A172 (cell line): ENCODE data around the gene LCORL. TPM values are rescaled to one million over a fixed set of nuclear protein-coding genes. Genes with fewer than 3 reads are reported as not detected.
"Not testable (repeated sequence)": the region's sequence is repeated elsewhere in the genome, so short reads cannot be mapped to it uniquely, and the experiment has no call there.

Experiments used
- DNase-seq: peaks from one replicate; pipeline ENCODE4 v3.0.0-alpha.2; 2015; ENCODE audit warnings: low spot score
- total RNA-seq: library from RNA; depleted of rRNA; stranded (reverse); fragments of >200 nt; shearing (Covaris generic); gene quantifications from 2 replicates; pipeline ENCODE4 v1.2.3, GENCODE V29; 2014; rRNA removed

LCORL gene
- total RNA-seq = 7.4 and 14.4 TPM in 2 replicates

- DNase-seq = peak; percentile 91
Observed at GRCh38 chr4:18021720-18022571, at the start of gene LCORL. TSS of gene LCORL (minus strand) at chr4:18021755. CDS start at chr4:18021751, 4 bp downstream.

GRCh38 chr4:18069810-18070209 is 48.3 kb upstream of the LCORL start:
- DNase-seq = no peak

GRCh38 chr4:18067031-18067430 is 45.5 kb upstream of the LCORL start:
- no peak for DNase-seq

- no peak for DNase-seq
Observed at GRCh38 chr4:18063079-18063478, 41.5 kb upstream of the LCORL start.

- DNase-seq = no peak
Observed at GRCh38 chr4:18057821-18058533, 36.4 kb upstream of the LCORL start.

GRCh38 chr4:18056030-18056429 is 34.5 kb upstream of the LCORL start:
- DNase-seq = no peak

- no peak for DNase-seq
Observed at GRCh38 chr4:18052158-18052557, 30.6 kb upstream of the LCORL start.

GRCh38 chr4:18051281-18051680 is 29.7 kb upstream of the LCORL start:
- peak; percentile 64 for DNase-seq

GRCh38 chr4:18050448-18050847 is 28.9 kb upstream of the LCORL start:
- no peak for DNase-seq

GRCh38 chr4:18049446-18049845 is 27.9 kb upstream of the LCORL start:
- DNase-seq = peak; percentile 13

GRCh38 chr4:18042754-18043153 is 21.2 kb upstream of the LCORL start:
- no peak for DNase-seq

- DNase-seq = no peak
Observed at GRCh38 chr4:18042012-18042411, 20.5 kb upstream of the LCORL start.

- no peak for DNase-seq
Observed at GRCh38 chr4:18041114-18041513, 19.6 kb upstream of the LCORL start.

- no peak for DNase-seq
Observed at GRCh38 chr4:18039113-18039512, 17.6 kb upstream of the LCORL start.

GRCh38 chr4:18036369-18036768 is 14.8 kb upstream of the LCORL start:
- DNase-seq = not testable (repeated sequence)

GRCh38 chr4:18034099-18034498 is 12.5 kb upstream of the LCORL start:
- DNase-seq = no peak

GRCh38 chr4:18033111-18034085 is 11.8 kb upstream of the LCORL start:
- DNase-seq = no peak

GRCh38 chr4:18025288-18025687 is 3.7 kb upstream of the LCORL start:
- no peak for DNase-seq

- DNase-seq = no peak
Observed at GRCh38 chr4:18022572-18023050, 1.1 kb upstream of the LCORL start.

- DNase-seq = no peak
Observed at GRCh38 chr4:18021470-18021719, 160 bp downstream of the LCORL start.

GRCh38 chr4:18020671-18021469 is 685 bp downstream of the LCORL start:
- DNase-seq = peak; percentile 72
